ENCODE data around the gene AGMAT.

AGMAT gene

DNA sequence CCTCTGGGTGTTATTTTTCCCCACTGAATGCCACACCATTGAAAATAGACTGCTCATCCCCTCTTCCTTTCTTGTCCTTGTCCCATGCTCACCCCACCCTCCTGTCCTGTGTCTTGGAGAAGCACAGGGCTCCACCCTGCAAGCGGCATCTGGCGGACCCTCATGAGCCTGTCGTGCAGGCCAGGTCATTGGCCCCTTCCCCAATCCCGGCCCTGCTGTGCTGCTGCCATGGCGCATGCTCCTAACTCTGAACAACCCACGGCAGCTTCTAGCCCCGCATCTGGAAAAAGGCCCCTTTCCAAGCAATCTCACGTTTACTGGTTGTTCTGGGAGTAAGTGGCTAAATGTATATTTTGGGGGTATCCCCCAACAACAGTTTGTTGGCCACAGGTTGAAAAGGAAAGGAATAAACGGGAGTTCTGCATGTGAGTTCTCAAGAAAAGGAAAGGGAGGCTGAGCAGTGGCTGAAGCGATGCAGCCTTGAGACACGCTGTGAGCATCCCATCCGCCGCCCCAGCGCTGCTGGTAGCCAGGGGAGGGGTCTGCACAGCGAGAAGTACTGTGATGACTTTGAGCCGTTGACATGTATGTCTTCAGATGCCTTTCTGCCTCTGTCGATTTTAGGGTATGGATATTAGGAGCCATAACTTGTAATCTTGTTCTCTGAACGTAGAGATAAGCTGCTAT lies 16.3 kb downstream of the AGMAT start:
- DNase-seq (ENCODE audit: low spot score), result no peak

DNA sequence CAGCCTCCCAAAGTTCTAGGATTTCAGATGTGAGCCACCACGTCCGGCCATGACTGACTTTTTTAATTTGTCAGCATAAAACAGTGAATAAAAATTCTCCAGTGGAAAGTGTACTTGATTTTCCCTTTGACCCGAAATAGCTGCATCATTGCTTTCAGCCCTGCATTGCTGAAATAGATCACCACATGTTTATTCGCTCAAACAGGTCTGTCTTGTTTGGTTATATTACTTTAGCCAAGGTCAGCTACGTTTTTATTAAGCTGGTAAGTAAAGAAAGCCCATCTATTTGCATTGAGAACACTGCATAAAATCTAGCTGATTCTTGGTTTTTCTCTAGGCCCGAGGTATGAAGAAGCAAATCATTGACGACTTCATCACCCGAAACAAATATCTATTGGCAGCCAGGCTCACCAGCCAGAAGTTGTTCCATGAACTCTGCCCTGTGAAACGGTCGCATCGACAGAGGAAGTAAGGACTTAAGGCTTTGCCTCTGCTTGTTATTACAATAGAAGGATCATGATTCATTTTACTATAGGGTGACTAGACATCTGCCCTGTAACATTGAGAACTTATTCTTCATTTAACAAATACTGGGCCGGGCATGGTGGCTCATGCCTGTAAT lies 25.6 kb downstream of the AGMAT start:
- no peak for DNase-seq (ENCODE audit: low spot score)

GRCh38 chr1:15558516-15558915 lies 26.3 kb downstream of the AGMAT start:
- no peak for DNase-seq (ENCODE audit: low spot score)

DNA sequence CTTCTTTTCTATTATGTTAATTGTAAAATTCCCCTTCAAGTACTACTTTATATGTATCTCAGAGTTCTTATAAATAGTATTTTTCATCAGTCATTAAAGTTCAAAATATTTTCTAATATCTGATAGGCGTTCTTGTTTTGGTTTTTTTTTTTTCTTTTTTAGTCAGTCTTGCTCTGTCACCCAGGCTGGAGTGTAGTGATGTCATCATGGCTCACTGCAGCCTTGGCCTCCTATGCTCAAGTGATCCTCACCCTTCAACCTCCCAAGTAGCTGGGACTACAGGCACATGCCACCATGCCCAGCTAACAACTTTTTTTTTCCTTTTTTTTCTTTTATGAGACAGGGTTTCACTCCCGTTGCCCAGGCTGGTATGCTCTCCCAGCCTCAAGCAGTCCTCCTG lies 27.3 kb downstream of the AGMAT start:
- DNase-seq (ENCODE audit: low spot score), result no peak

- DNase-seq (ENCODE audit: low spot score), result no peak
Observed at GRCh38 chr1:15557008-15557407, 27.8 kb downstream of the AGMAT start.

- no peak for DNase-seq (ENCODE audit: low spot score)
Observed at GRCh38 chr1:15550573-15550972, 34.3 kb downstream of the AGMAT start.

- no peak for DNase-seq (ENCODE audit: low spot score)
Observed at GRCh38 chr1:15546641-15547040, 38.2 kb downstream of the AGMAT start.

GRCh38 chr1:15543589-15544568 lies 41.0 kb downstream of the AGMAT start:
- DNase-seq (ENCODE audit: low spot score), result no peak

GRCh38 chr1:15543251-15543588 lies 41.6 kb downstream of the AGMAT start:
- no peak for DNase-seq (ENCODE audit: low spot score)

- DNase-seq (ENCODE audit: low spot score), result no peak
Observed at GRCh38 chr1:15542388-15543250, 42.2 kb downstream of the AGMAT start.

DNA sequence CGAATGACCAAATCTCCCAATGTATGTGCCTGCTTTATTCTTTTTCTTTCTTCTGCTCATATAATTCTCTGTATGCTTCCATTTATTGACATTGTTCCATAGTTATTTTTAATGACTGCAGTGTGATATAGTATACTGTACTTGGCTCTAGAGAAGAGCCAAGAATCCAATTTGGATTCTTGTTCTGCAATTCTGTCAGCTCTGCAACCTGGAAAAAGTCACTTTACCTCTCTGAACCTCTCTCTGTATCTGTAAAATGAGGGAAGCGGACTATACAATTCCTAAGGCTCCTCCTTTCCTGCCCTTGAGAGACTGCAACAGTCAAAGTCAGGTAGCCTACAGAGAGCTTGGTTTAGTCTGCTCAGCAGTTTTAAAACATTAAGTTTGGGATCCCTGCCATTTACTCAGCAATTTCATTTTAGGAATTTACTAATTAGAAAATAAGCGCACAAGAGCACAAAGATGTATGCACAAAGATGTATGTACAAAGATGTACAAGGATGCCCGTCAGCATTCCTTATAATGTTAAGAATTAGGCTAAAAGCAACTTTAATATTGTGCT lies 43.5 kb downstream of the AGMAT start:
- no peak for DNase-seq (ENCODE audit: low spot score)

DNA sequence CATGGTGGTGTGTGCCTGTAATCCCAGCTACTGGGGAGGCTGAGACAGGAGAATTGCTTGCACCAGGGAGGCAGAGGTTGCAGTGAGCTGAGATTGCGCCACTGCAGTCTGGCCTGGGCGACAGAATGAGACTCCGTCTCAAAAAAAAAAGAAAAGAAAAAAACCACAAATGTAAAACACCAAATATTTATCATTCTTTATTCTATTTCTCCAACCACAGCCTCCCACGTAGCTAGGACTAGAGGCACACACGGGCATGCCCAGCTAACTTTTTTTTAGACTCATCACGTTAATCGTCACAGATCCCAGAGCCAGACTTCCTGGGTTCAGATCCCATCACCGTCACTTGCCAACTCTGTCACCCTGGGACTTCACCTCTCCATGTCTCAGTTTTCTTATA lies 44.7 kb downstream of the AGMAT start:
- DNase-seq (ENCODE audit: low spot score), result no peak

DNA sequence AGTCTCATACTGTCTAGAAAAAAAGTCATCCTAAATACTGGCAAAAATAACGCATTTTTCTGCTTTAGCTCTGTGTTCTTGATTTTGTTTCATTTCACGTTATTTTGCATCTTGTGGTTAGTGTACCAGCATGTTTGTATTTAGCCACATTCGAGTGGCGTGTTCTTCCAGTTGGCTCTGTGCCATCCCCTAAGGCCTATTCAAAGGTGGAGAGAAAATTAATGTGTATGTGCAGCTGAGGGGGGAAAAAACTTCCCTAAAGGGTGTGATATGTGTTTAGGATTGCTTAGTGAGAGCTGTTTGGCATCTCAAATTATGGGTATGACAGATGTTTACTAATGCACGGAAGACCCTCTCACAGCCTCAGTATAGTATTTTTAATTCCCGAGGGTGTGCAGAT lies 46.1 kb downstream of the AGMAT start:
- no peak for DNase-seq (ENCODE audit: low spot score)

GRCh38 chr1:15531682-15532081 lies 53.2 kb downstream of the AGMAT start:
- DNase-seq (ENCODE audit: low spot score), result no peak

- DNase-seq (ENCODE audit: low spot score), result no peak
Observed at GRCh38 chr1:15531003-15531402, 53.8 kb downstream of the AGMAT start.

GRCh38 chr1:15526490-15527339 lies 58.1 kb downstream of the AGMAT start, which contains the start of gene DNAJC16:
Gene DNAJC16, plus strand, starts transcription at chr1:15526848. Its CDS starts 2,258 bp downstream, at chr1:15529106.
- DNase-seq (ENCODE audit: low spot score), result peak; percentile 100

DNA sequence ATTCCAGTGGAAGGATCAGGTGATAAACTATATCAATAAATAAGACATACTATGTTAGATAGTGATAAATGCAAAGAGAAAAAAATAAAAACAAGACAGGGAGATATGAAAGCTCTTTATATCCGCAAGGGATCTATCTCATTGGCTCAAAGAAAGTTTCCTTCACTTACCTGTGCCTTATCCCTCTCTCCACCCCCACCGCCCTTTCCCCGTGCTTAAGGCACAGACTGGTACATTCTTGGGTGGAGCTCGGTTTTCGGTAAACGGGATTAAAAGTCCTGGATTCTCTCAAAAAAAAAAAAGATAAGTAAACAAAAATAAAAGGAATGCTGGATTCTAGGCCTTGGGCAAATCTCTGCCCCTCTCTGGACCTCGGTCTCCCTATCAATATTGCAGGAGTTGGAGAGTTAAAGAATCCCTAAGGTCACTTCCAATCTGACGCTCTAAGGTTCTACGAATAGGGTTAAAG lies 58.8 kb downstream of the AGMAT start:
- no peak for DNase-seq (ENCODE audit: low spot score)

GRCh38 chr1:15525050-15526020 lies 59.5 kb downstream of the AGMAT start:
- DNase-seq (ENCODE audit: low spot score), result peak; percentile 34

Measured in cerebellar cortex (tissue), 1 donor.